GM20431 (cell line): ENCODE measurements around the gene CHRNB4.

Experiments
- in situ Hi-C: fragments of 300-500 bp; cut with MseI, MboI; formaldehyde crosslinking; loops from one replicate; pipeline ENCODE4 v1.15.0; 2020; ENCODE audit warnings: low sequenced_read_pairs; ENCODE audit not compliant: unreplicated experiment

Gene CHRNB4

GRCh38 chr15:78672285-78673014, 31.4 kb upstream of the CHRNB4 start:
- in situ Hi-C loops, result no loop called here

GRCh38 chr15:78671626-78672211, 30.7 kb upstream of the CHRNB4 start:
- in situ Hi-C loops, result no loop called here

- in situ Hi-C loops, result no loop called here
Measured at GRCh38 chr15:78668987-78669386, 28.0 kb upstream of the CHRNB4 start.

- in situ Hi-C loops, result no loop called here
Measured at GRCh38 chr15:78667578-78668236, 26.7 kb upstream of the CHRNB4 start.

GRCh38 chr15:78666010-78666409, 25.0 kb upstream of the CHRNB4 start:
- in situ Hi-C loops, result no loop called here

GRCh38 chr15:78663703-78664102, 22.7 kb upstream of the CHRNB4 start:
- in situ Hi-C loops, result no loop called here

- in situ Hi-C loops, result no loop called here
Measured at GRCh38 chr15:78662028-78662427, 21.0 kb upstream of the CHRNB4 start.

GRCh38 chr15:78661001-78661400, 20.0 kb upstream of the CHRNB4 start:
- in situ Hi-C loops, result no loop called here

GRCh38 chr15:78660584-78660983, 19.6 kb upstream of the CHRNB4 start:
- in situ Hi-C loops, result no loop called here

- in situ Hi-C loops, result no loop called here
Measured at GRCh38 chr15:78658823-78659222, 17.8 kb upstream of the CHRNB4 start.

GRCh38 chr15:78654272-78654671, 13.3 kb upstream of the CHRNB4 start:
- in situ Hi-C loops, result no loop called here

- in situ Hi-C loops, result no loop called here
Measured at GRCh38 chr15:78651930-78652615, 11.1 kb upstream of the CHRNB4 start.

GRCh38 chr15:78651007-78651406, 10.0 kb upstream of the CHRNB4 start:
- in situ Hi-C loops, result no loop called here

GRCh38 chr15:78650022-78650421, 9.0 kb upstream of the CHRNB4 start:
- in situ Hi-C loops, result no loop called here

- in situ Hi-C loops, result no loop called here
Measured at GRCh38 chr15:78645009-78645408, 4.0 kb upstream of the CHRNB4 start.

- in situ Hi-C loops, result no loop called here
Measured at GRCh38 chr15:78642331-78642730, 1.3 kb upstream of the CHRNB4 start.

- in situ Hi-C loops, result no loop called here
Measured at GRCh38 chr15:78641749-78642275, 802 bp upstream of the CHRNB4 start.

- in situ Hi-C loops, result no loop called here
Measured at GRCh38 chr15:78640527-78641101, 396 bp downstream of the CHRNB4 start.

- in situ Hi-C loops, result loop anchor here (10.0 kb wide), 1 partner anchor 66 kb away; no protein-coding TSS in a partner anchor
Measured at GRCh38 chr15:78638658-78639314, 2.2 kb downstream of the CHRNB4 start.
